HL-60 (cell line): ENCODE data around the gene HYAL1.
A peak's percentile ranks its signal among the peaks of the same experiment; 100 is the strongest.

Experiments used
- DNase-seq, 2 experiments: peaks; one replicate each; pipeline ENCODE4 v3.0.0-alpha.2; 2010 to 2020; ENCODE audit warnings: low read depth in 1 of 2, low spot score in 1 of 2
- H3K27ac ChIP-seq: fragments of 250-450 bp; sonication (Bioruptor Pico); replicated peaks from 2 replicates; pipeline ENCODE4 v1.5.1; 2020; ENCODE audit warnings: mild to moderate bottlenecking, moderate library complexity
- H3K27me3 ChIP-seq: fragments of 250-450 bp; sonication (Bioruptor Pico); 2 replicates; pipeline ENCODE4 v1.5.1; 2021; ENCODE audit warnings: mild to moderate bottlenecking, moderate library complexity; ENCODE audit not compliant: insufficient read depth, poor library complexity, severe bottlenecking
- H3K4me3 ChIP-seq: replicated peaks from 2 replicates; pipeline ENCODE4 v1.5.1; 2011; ENCODE audit warnings: mild to moderate bottlenecking, control low read depth, low read length; ENCODE audit not compliant: insufficient read depth
- GABPA ChIP-seq: IDR thresholded peaks from 2 replicates; pipeline ENCODE4 v1.6.1; 2012; ENCODE audit warnings: low read depth
- POLR2AphosphoS5 ChIP-seq: IDR thresholded peaks from 2 replicates; pipeline ENCODE4 v1.6.1; 2012; ENCODE audit warnings: low read depth
- REST ChIP-seq: IDR thresholded peaks from 2 replicates; pipeline ENCODE4 v1.6.1; 2012; ENCODE audit warnings: low read depth; ENCODE audit not compliant: insufficient replicate concordance
- SPI1 ChIP-seq: IDR thresholded peaks from 2 replicates; pipeline ENCODE4 v1.6.1; 2012; ENCODE audit warnings: low read depth, mild to moderate bottlenecking, borderline replicate concordance
- TF ChIP-seq, protein P1 (sequence below): IDR thresholded peaks from one replicate; pipeline ENCODE4 v1.5.1; 2011; ENCODE audit warnings: low read length, control low read depth, inconsistent platforms; ENCODE audit not compliant: insufficient read depth

Gene HYAL1

DNA sequence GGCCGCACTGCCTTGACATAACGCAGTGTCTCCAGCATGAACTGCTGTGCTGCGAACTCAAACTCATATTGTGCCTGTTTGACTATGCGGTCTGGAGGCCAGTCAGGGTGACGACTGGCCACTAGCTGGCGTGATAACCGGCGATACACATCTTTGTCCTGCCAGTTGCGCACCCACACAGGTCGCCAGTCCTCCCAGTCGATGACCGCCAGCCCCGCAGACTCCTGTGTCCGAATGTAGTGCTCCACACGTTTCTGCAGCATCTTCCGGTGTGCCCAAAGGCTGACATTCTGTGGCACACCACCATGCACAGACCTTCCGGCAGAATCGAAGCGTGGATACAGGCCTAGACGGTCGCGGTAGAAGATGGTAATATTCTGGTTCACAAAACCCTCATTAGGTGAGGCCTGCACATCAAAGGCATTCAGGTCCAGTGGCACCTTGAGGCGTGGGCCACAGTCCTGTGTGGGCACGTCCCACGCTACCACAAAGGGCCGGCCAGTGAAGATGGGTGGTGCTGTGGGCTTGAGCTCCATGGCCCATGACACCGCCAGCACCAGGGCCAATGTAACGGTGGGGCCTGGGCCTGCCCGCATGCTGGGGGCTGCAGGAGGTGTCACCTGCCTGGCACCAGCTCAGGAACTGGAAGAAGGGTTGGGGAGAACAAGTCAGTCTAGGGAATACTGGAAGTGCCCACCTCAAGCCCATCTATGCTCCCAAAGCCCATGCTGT lies 16.7 kb upstream of the HYAL1 start:
- H3K27me3 ChIP-seq = no peaks in the 10 kb centered on the region
- peak overlapping the region; percentile 100; the same call in 1 of the 2 replicates for H3K27ac ChIP-seq
- TF ChIP-seq, protein P1, sequence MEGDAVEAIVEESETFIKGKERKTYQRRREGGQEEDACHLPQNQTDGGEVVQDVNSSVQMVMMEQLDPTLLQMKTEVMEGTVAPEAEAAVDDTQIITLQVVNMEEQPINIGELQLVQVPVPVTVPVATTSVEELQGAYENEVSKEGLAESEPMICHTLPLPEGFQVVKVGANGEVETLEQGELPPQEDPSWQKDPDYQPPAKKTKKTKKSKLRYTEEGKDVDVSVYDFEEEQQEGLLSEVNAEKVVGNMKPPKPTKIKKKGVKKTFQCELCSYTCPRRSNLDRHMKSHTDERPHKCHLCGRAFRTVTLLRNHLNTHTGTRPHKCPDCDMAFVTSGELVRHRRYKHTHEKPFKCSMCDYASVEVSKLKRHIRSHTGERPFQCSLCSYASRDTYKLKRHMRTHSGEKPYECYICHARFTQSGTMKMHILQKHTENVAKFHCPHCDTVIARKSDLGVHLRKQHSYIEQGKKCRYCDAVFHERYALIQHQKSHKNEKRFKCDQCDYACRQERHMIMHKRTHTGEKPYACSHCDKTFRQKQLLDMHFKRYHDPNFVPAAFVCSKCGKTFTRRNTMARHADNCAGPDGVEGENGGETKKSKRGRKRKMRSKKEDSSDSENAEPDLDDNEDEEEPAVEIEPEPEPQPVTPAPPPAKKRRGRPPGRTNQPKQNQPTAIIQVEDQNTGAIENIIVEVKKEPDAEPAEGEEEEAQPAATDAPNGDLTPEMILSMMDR = no peak
- TF ChIP-seq SPI1 = no peak
- TF ChIP-seq GABPA = no peak
- TF ChIP-seq POLR2AphosphoS5 = no peak
- no peak for TF ChIP-seq REST
- no peak for DNase-seq
- peak overlapping the region; percentile 68 for H3K4me3 ChIP-seq

DNA sequence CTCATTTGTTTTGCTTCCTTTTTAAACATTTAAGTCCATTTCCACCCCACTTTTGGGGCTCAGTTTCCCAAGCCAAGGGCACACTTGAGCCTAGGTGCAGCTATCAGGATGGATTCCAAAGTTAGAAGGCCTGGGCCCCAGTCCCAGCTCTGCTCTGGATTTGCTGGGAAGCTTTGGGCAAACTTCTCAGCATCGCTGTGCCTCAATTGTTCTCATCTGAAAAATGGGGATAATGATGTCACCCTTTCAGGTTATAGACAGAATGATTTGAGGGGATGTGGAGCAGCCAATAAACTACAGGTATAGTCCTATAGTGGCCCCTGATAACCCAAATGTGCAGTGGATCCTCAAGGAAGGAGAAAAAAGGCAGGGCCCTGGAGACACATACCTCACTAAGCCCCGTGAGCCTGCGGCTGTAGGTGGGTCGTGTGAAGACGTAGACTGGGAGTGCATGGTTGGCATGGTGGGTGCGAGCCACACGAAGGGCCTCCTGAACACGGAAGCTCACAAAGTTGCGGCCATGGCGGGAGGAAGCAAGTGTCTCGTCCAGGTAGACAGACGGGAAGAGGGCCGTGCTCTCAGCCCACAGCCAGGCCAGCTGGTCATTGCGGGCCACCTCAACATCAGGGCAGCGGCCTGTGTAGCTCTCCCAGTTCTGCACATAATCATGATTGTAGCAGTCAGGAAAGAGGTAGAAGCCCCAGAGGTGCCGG lies 16.0 kb upstream of the HYAL1 start:
- Histone ChIP-seq H3K27ac (no peak overlapping the region), H3K27me3 (no peaks in the 10 kb centered on the region), H3K4me3 (no peak overlapping the region)
- no peak for TF ChIP-seq POLR2AphosphoS5
- no peak for TF ChIP-seq REST
- TF ChIP-seq SPI1 = no peak
- TF ChIP-seq, protein P1 = no peak
- TF ChIP-seq GABPA = no peak
- DNase-seq = no peak

GRCh38 chr3:50318615-50319014 lies 15.2 kb upstream of the HYAL1 start:
- H3K27me3 ChIP-seq = no peaks in the 10 kb centered on the region
- no peak overlapping the region for H3K27ac ChIP-seq
- DNase-seq = peak in 1 of 2 experiments; percentile 60
- no peak overlapping the region for H3K4me3 ChIP-seq
- 0 out of 2 replicates have a peak, but pooled peaks have one; percentile 32 for TF ChIP-seq POLR2AphosphoS5
- TF ChIP-seq, protein P1 = no peak
- no peak for TF ChIP-seq REST
- TF ChIP-seq SPI1 = peak; percentile 94
- TF ChIP-seq GABPA = no peak
